Endothelial cell of umbilical vein (primary cell): ENCODE data around the gene GLP1R. TPM values are rescaled to one million over a fixed set of nuclear protein-coding genes. Genes with fewer than 3 reads are reported as not detected.

Source experiments
- BruUV-seq: library from RNA; stranded (reverse); fragments of 400-500 nt; replicated peaks from 2 replicates; lab custom pipeline; 2021; lab: Mats Ljungman, UMichigan
- CTCF ChIA-PET: fragments of 300-600, 350-600 bp; sonication (Branson Sonifier 250); formaldehyde crosslinking; loops from one replicate; lab custom pipeline; 2021; ENCODE audit warnings: antibody characterized with exemption, inconsistent platforms; lab: Charles Lee
- POLR2A ChIA-PET: fragments of 300-600, 350-600 bp; sonication (Branson Sonifier 250); formaldehyde crosslinking; loops from one replicate; lab custom pipeline; 2021; ENCODE audit warnings: antibody characterized with exemption, inconsistent platforms; lab: Charles Lee
- DNase-seq: peaks from one replicate; pipeline ENCODE4 v3.0.0-alpha.2; 2011; ENCODE audit warnings: low read depth, low spot score
- FAIRE-seq: peaks from 2 replicates; lab custom pipeline; 2011; peaks lifted over from hg19 to GRCh38; lab: Jason Lieb, UNC
- H2AFZ ChIP-seq: 2 replicates; pipeline ENCODE4 v1.6.0; 2012; ENCODE audit warnings: low read depth, low read length, control low read depth, inconsistent platforms
- H3K27ac ChIP-seq: 2 replicates; pipeline ENCODE4 v1.5.1; 2011; ENCODE audit warnings: low read depth, mild to moderate bottlenecking, control low read depth, low read length, moderate library complexity; ENCODE audit not compliant: insufficient read depth
- H3K27me3 ChIP-seq, 2 experiments: 2 replicates each; pipeline versions ENCODE4 v1.6.0 to v1.6.1; 2011; ENCODE audit warnings: low read length in 2 of 2, mixed read lengths in 1 of 2; ENCODE audit not compliant: control insufficient read depth in 2 of 2, insufficient read depth in 2 of 2
- H3K36me3 ChIP-seq, 2 experiments: 2 replicates in 1 of 2; 3 replicates in 1 of 2; pipeline ENCODE4 v1.5.1; 2011; ENCODE audit warnings: low read length in 2 of 2, mild to moderate bottlenecking in 1 of 2, moderate library complexity in 1 of 2; ENCODE audit not compliant: control insufficient read depth in 2 of 2, insufficient read depth in 2 of 2; ENCODE audit errors: extremely low read depth in 1 of 2
- H3K4me1 ChIP-seq: 3 replicates; pipeline ENCODE4 v1.5.1; 2011; ENCODE audit warnings: mild to moderate bottlenecking, low read length; ENCODE audit not compliant: control insufficient read depth, insufficient read depth; ENCODE audit errors: extremely low read depth
- H3K4me2 ChIP-seq: 2 replicates; pipeline ENCODE4 v1.6.1; 2011; ENCODE audit warnings: low read length, control low read depth, mixed read lengths; ENCODE audit not compliant: insufficient read depth
- H3K4me3 ChIP-seq, 3 experiments: fragments of 200-600 bp in 1 of 3; sonication (generic), shearing (Covaris generic) in 1 of 3; replicated peaks in 1 of 3; 2 replicates each; pipeline ENCODE4 v1.5.1; 2011 to 2016; ENCODE audit warnings: control low read depth in 3 of 3, low read length in 3 of 3, mild to moderate bottlenecking in 2 of 3, inconsistent platforms in 1 of 3, low read depth in 1 of 3, moderate library complexity in 1 of 3; ENCODE audit not compliant: insufficient read depth in 1 of 3
- H3K79me2 ChIP-seq: 2 replicates; pipeline ENCODE4 v1.6.0; 2012; ENCODE audit warnings: low read length, inconsistent platforms; ENCODE audit not compliant: control insufficient read depth, insufficient read depth
- H3K9ac ChIP-seq: replicated peaks from 2 replicates; pipeline ENCODE3; 2011; ENCODE audit warnings: low read length, control low read depth; ENCODE audit not compliant: insufficient read depth; ENCODE audit errors: extremely low read depth
- H3K9me1 ChIP-seq: replicated peaks from 3 replicates; pipeline ENCODE4 v1.6.0; 2011; ENCODE audit warnings: mild to moderate bottlenecking, low read length; ENCODE audit not compliant: control insufficient read depth, insufficient read depth; ENCODE audit errors: extremely low read depth
- H3K9me3 ChIP-seq: replicated peaks from 2 replicates; pipeline ENCODE4 v1.5.1; 2012; ENCODE audit warnings: low read length, inconsistent platforms; ENCODE audit not compliant: control insufficient read depth, insufficient read depth
- H4K20me1 ChIP-seq: replicated peaks from 2 replicates; pipeline ENCODE3; 2011; ENCODE audit warnings: mild to moderate bottlenecking, low read length; ENCODE audit not compliant: control insufficient read depth, insufficient read depth; ENCODE audit errors: extremely low read depth
- CTCF ChIP-seq, 2 donors: IDR thresholded peaks; 1 replicate in 1 of 2; 2 replicates in 1 of 2; pipeline ENCODE4 v1.5.1; 2011; ENCODE audit warnings: low read length in 2 of 2, mild to moderate bottlenecking in 2 of 2, moderate library complexity in 2 of 2, control low read depth in 1 of 2, inconsistent platforms in 1 of 2, low read depth in 1 of 2; ENCODE audit not compliant: insufficient read depth in 1 of 2; ENCODE audit errors: extremely low read depth in 1 of 2
- FOS ChIP-seq: IDR thresholded peaks from 2 replicates; pipeline ENCODE4 v1.6.1; 2011; ENCODE audit warnings: mild to moderate bottlenecking, low read length, moderate library complexity, borderline replicate concordance; ENCODE audit not compliant: insufficient read depth
- MAX ChIP-seq: IDR thresholded peaks from 2 replicates; pipeline ENCODE4 v1.6.1; 2011; ENCODE audit not compliant: insufficient read depth, insufficient read length
- POLR2A ChIP-seq: IDR thresholded peaks from 2 replicates; pipeline ENCODE4 v1.6.1; 2012; ENCODE audit warnings: low read depth, mild to moderate bottlenecking, control low read depth, low read length
- dilution Hi-C: fragments of 300-500 bp; cut with MboI; formaldehyde crosslinking; loops from one replicate; pipeline ENCODE4 v1.15.0; 2019; ENCODE audit warnings: low sequenced_read_pairs; ENCODE audit not compliant: extremely low pct_ligation_motif_present
- intact Hi-C: fragments of 100-400 bp; cut with micrococcal nuclease; formaldehyde crosslinking; loops from one replicate; pipeline ENCODE4 v1.10.0; 2022
- polyA plus RNA-seq, 4 experiments: library from polyadenylated mRNA; depleted of rRNA in 3 of 4; stranded (reverse) in 3 of 4; unstranded in 1 of 4; fragments of >200 nt; gene quantifications; 2 replicates each; pipeline versions ENCODE4 v1.2.1 to v1.2.3, GENCODE V29; 2011 to 2012; ENCODE audit warnings: missing spikeins in 1 of 4
- total RNA-seq: library from RNA; stranded (reverse); gene quantifications from 2 replicates; pipeline ENCODE4 v1.2.3, GENCODE V29; 2021

Gene GLP1R
- total and polyA plus RNA-seq, 2 donors (not counting 3 experiments of a cell fraction or from before 2014, with no cell fraction given): not detected

GRCh38 chr6:39078695-39079094 is 30.1 kb downstream of the GLP1R start:
- Histone ChIP-seq H2AFZ (no peak overlapping the region), H3K4me2 (no peak overlapping the region), H4K20me1 (no peaks in the 10 kb centered on the region), H3K9ac (no peak overlapping the region), H3K9me3 (no peaks in the 10 kb centered on the region), H3K4me3 (no peak overlapping the region), H3K4me1 (no peaks in the 10 kb centered on the region), H3K27ac (no peak overlapping the region), H3K9me1 (no peaks in the 10 kb centered on the region), H3K36me3 (no peaks in the 10 kb centered on the region), H3K27me3 (no peaks in the 10 kb centered on the region), H3K79me2 (no peaks in the 10 kb centered on the region)
- BruUV-seq: no TSS peak
- CTCF ChIA-PET: interaction anchor here (0.9 kb wide), 1 partner anchor 8 kb away, joined by 3 read pairs; no protein-coding TSS in a partner anchor
- dilution Hi-C loops: no loop called here
- TF ChIP-seq MAX (no peak), POLR2A (no peak), FOS (no peak), CTCF (IDR thresholded peaks at IDR 0.05; ENCODE audit: extremely low read depth in 1 of 2, insufficient read depth in 1 of 2, low read depth in 1 of 2, low read length in 2 of 2) (no peak)
- DNase-seq (no peak), FAIRE-seq (no peak)
- intact Hi-C loops: no loop called here
- POLR2A ChIA-PET: no interaction called here
